ENCODE measurements around the gene LMF1.

Gene LMF1

GRCh38 chr16:931626-932500, 38.9 kb downstream of the LMF1 start:
- in situ Hi-C loops (cut with MboI; ENCODE audit: low sequenced_read_pairs), result no loop called here

GRCh38 chr16:931171-931570, 39.6 kb downstream of the LMF1 start:
- in situ Hi-C loops (cut with MboI; ENCODE audit: low sequenced_read_pairs), result no loop called here

- in situ Hi-C loops (cut with MboI; ENCODE audit: low sequenced_read_pairs), result no loop called here
These were observed 40.3 kb downstream of the LMF1 start for GRCh38 chr16:930511-930910.

DNA sequence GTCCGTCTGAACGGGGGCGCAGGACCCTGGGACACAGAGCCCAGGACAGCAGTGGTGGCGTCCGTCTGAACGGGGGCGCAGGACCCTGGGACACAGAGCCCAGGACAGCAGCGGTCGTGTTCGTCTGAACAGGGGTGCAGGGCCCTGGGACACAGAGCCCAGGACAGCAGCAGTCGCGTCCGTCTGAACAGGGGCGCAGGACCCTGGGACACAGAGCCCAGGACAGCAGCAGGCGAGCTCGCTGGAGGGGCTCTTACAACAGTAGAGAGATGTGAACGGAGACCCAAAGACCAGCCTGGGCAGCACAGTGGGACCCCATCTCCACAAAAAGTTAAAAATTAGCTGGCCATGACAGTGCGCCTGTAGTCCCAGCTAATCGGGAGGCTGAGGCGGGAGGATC, 40.7 kb downstream of the LMF1 start:
- in situ Hi-C loops (cut with MboI; ENCODE audit: low sequenced_read_pairs), result no loop called here

DNA sequence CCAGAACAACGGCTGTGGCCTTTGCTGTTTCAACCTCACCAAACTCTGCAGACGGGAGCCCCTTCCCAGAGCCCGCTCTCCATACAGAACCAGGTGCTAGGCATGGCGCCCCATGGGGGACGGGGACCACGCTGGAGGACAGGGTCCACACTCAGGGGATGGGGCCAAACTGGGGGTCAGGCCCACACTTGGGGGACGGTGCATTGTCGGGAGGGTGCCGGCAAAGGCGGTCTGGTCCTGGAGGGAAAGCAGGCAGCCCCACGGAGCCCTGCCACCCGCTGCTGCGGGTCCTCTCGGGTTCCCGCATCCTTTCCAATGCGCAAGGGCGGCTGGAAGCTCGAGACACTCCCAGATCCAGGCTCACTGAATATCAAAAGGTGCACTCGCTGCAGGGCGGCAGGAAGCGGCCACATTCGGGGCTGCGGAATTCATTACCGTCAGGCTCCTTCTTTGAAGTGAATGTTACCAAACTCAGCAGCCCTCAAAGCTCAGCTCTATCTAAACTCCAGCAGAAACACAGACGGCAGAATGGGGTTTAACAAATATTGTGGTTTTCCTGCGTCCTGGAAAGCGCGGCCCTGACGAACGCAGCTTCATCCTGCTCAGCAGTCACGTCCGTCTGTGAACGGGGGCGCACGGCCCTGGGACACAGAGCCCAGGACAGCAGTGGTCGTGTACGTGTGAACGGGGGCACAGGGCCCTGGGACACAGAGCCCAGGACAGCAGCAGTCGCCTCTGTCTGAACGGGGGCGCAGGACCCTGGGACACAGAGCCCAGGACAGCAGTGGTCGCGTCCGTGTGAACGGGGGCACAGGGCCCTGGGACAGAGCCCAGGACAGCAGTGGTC, 41.3 kb downstream of the LMF1 start:
- in situ Hi-C loops (cut with MboI; ENCODE audit: low sequenced_read_pairs), result no loop called here

GRCh38 chr16:928526-928925, 42.3 kb downstream of the LMF1 start:
- in situ Hi-C loops (cut with MboI; ENCODE audit: low sequenced_read_pairs), result no loop called here

DNA sequence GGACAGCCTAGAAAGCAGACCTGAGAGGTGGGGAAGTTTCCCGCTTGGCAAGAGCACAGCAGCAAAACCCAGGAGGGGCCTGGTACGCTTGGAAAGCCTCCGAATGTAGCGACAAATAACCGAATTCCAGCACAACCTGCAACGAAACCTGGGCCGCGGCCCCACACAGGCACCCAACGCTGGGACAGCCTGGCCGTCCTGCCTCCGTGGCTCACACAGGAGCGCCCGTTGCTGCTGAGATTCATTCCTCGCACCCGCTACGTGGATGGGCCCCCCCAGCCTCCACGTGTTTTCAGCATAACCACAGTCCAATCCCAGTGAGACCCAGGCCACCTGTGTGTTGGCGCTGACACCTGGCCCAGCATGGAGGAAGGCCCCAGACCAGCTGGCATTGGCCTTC, 42.9 kb downstream of the LMF1 start:
- in situ Hi-C loops (cut with MboI; ENCODE audit: low sequenced_read_pairs), result no loop called here

GRCh38 chr16:927406-927805, 43.4 kb downstream of the LMF1 start:
- in situ Hi-C loops (cut with MboI; ENCODE audit: low sequenced_read_pairs), result no loop called here

DNA sequence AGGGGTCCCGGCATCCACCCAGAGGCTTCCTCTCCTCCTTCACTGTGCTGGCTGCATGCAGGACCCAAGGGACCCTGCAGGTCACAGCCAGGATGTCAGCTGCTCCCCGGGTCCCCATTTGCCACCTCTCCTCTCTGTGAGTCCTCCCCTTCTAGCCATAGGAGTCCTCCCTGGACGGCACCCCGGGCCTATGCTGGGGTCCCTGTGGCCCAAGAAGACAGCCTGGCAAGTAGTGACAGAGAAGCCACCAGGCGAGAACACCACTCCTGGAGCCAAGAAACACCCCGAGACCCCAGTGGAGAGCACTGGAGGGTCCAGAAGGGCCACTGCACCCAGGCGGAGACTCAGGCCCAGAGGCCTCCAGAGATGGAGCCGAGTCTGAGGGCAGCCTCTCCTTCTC, 44.1 kb downstream of the LMF1 start:
- in situ Hi-C loops (cut with MboI; ENCODE audit: low sequenced_read_pairs), result no loop called here

GRCh38 chr16:924806-925205, 46.0 kb downstream of the LMF1 start:
- in situ Hi-C loops (cut with MboI; ENCODE audit: low sequenced_read_pairs), result no loop called here

DNA sequence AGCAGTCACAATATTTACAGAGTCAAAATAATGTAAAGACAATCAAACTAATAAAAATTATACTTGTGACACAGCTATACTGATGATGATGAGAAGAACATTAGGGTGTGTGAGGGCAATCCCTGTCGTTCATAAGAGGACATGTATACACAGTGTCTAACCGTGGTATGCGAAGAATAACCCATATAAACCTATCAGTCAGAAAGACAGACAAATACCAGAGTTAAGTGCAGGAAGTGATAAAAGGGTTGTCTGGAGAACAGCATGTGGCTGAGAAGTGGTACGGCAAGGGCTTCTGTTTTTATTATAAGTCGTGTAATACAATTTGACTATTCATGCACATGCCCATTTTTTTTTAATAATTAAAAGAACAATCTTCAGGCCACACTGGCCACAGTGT, 46.7 kb downstream of the LMF1 start:
- in situ Hi-C loops (cut with MboI; ENCODE audit: low sequenced_read_pairs), result no loop called here

DNA sequence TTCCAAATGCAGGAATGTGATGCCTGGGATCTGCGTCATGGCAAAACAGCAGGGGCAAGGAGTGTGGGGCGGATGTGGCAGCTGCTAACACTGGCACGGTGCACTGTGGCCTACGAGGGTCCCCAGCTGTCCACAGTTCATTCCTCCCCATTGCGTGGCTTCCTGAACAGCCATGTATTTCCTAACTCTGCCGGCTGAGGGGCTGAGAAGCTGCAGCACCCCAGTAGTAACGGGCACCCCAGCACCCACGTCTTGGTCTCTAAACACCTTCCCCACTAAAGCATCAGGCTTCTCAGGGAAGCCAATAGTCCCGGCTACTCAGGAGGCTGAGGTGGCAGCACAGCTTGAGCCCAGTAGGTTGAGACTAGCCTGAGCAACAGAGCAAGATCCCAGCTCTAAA, 47.6 kb downstream of the LMF1 start:
- in situ Hi-C loops (cut with MboI; ENCODE audit: low sequenced_read_pairs), result no loop called here

DNA sequence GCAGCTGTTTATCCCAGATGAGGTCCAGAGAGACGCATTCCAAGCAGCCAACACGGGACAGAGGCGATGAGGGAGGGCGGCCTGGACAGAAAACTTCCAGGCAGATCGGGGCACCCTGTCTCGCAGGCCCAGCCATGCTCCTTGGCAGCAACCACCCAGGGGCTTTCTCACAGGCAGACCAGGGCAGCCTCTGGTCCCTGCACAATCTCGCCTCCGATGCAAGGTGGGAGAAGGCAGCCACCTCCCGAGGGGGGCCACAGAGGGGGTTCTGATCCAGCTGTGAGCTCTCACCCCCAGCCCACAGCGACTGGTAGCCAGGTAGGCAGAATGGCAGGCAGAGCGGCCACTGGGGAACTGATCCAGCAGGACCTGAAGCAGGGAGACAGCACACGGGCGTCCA, 48.7 kb downstream of the LMF1 start:
- in situ Hi-C loops (cut with MboI; ENCODE audit: low sequenced_read_pairs), result no loop called here

- in situ Hi-C loops (cut with MboI; ENCODE audit: low sequenced_read_pairs), result no loop called here
These were observed 49.4 kb downstream of the LMF1 start for GRCh38 chr16:921321-921905.

DNA sequence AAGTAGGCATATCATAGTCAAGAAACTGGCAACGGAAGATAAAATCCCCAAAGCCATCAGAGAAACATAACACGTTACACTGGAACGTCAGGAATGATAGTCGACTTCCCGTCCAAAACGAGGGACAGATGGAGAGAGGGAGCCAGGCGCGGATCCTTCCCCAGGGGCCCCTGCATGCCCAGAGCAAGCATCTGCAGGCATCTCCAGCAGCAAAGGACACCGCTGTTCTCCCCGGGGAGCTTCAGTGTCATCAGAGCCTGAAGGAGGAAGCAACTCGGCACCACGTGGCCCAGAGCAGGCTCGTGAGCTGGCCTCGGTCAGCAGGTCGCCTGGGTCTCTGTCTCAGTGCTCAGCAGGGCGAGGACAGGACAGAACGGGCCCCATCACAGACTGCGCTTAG, 50.1 kb downstream of the LMF1 start:
- in situ Hi-C loops (cut with MboI; ENCODE audit: low sequenced_read_pairs), result no loop called here

GRCh38 chr16:920051-920681, 50.6 kb downstream of the LMF1 start:
- in situ Hi-C loops (cut with MboI; ENCODE audit: low sequenced_read_pairs), result no loop called here

GRCh38 chr16:919658-920050, 51.1 kb downstream of the LMF1 start:
- in situ Hi-C loops (cut with MboI; ENCODE audit: low sequenced_read_pairs), result no loop called here

DNA sequence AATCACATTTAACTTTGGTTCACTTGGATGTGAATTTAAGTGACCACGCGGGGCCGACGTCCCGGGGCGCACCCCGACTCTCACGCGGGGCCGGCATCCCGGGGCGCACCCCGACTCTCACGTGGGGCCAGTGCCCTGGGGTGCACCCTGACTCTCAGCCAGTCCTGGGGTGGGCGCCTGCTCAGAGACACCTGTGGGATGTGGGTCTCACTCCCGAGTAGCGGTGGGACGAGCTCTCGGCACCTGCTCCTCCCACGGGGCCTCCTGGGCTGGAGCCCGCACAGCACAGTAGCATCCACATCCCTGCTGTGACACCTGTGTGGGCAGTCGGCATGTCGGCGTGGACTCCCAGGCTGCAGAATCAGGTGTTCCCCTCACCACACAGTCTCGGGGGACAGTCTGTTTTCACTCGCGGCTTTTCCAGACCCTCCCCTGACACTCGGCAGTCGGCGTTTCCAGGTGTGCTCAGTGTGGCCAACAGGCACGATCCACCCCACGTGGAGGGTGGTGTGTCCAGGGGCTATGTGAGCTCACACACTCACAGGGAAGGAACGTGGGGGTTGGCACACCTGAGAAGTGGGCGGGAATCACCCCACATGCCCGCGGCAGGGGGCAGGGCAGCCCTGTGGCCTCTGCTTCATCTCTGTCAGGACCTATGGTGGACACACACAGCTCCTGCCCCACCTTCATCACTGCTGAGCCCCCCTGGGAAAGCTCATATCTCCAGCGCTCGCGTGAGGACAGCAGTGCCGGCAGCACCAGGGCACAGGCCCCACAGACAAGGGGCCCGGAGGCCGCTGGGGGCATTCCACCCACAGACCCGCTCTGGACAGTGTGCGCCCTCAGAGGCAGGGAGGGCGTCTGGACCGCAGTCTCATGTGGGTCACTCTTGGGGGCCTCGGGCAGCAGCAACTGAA, 51.8 kb downstream of the LMF1 start:
- in situ Hi-C loops (cut with MboI; ENCODE audit: low sequenced_read_pairs), result no loop called here

GRCh38 chr16:918068-918467, 52.7 kb downstream of the LMF1 start:
- in situ Hi-C loops (cut with MboI; ENCODE audit: low sequenced_read_pairs), result no loop called here

- in situ Hi-C loops (cut with MboI; ENCODE audit: low sequenced_read_pairs), result no loop called here
These were observed 53.2 kb downstream of the LMF1 start for GRCh38 chr16:917591-918061.

Measured in HL-60/S4 treated with retinoic acid at 250 ng/mL for 4 days and 3 days (cell line).